Prostate gland (tissue), 2 donors: ENCODE measurements around the gene RNF115.
"Not testable (repeated sequence)": the region's sequence is repeated elsewhere in the genome, so short reads cannot be mapped to it uniquely, and the experiment has no call there.

ENCODE experiments used
- POLR2AphosphoS5 ChIP-seq: sonication (generic); formaldehyde crosslinking; IDR thresholded peaks from one replicate; pipeline ENCODE4 v1.6.1; 2017; ENCODE audit warnings: antibody characterized with exemption
- TF ChIP-seq, protein P1 (sequence below), 4 experiments: fragments of 200-600 bp in 2 of 4; fragments of 450-650 bp in 2 of 4; sonication (generic) in 2 of 4; IDR thresholded peaks; 1 replicate in 3 of 4; 2 replicates in 1 of 4; pipeline ENCODE4 v1.5.1; 2016 to 2019; ENCODE audit warnings: antibody characterized with exemption in 4 of 4, mild to moderate bottlenecking in 2 of 4, moderate library complexity in 2 of 4

DNA sequence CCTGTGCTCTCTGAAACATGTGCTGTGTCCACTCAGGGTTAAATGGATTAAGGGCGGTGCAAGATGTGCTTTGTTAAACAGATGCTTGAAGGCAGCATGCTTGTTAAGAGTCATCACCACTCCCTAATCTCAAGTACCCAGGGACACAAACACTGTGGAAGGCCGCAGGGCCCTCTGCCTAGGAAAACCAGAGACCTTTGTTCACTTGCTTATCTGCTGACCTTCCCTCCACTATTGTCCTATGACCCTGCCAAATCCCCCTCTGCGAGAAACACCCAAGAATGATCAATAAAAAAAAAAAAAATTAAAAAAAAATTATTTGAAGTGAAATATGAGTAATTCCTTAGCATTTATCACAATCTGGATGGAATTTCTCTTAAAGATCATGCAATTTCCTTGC is 58.8 kb downstream of the RNF115 start:
- TF ChIP-seq, protein P1, sequence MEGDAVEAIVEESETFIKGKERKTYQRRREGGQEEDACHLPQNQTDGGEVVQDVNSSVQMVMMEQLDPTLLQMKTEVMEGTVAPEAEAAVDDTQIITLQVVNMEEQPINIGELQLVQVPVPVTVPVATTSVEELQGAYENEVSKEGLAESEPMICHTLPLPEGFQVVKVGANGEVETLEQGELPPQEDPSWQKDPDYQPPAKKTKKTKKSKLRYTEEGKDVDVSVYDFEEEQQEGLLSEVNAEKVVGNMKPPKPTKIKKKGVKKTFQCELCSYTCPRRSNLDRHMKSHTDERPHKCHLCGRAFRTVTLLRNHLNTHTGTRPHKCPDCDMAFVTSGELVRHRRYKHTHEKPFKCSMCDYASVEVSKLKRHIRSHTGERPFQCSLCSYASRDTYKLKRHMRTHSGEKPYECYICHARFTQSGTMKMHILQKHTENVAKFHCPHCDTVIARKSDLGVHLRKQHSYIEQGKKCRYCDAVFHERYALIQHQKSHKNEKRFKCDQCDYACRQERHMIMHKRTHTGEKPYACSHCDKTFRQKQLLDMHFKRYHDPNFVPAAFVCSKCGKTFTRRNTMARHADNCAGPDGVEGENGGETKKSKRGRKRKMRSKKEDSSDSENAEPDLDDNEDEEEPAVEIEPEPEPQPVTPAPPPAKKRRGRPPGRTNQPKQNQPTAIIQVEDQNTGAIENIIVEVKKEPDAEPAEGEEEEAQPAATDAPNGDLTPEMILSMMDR (IDR thresholded peaks at IDR 0.05): not testable (repeated sequence)
- not testable (repeated sequence) for TF ChIP-seq POLR2AphosphoS5
